ENCODE measurements around the gene GABRG2. TPM values are rescaled to one million over a fixed set of nuclear protein-coding genes. Genes with fewer than 3 reads are reported as not detected.

GABRG2 gene
- total and polyA plus RNA-seq, 2 donors (not counting 3 experiments of a cell fraction or from before 2014, with no cell fraction given): not detected

- no peak overlapping the region for H2AFZ ChIP-seq (ENCODE audit: low read depth, low read length)
- POLR2A ChIA-PET: no interaction called here
- H3K4me2 ChIP-seq (ENCODE audit: insufficient read depth, low read length): no peak overlapping the region
- no peaks in the 10 kb centered on the region for H3K79me2 ChIP-seq (ENCODE audit: control insufficient read depth, insufficient read depth, low read length)
- H3K4me3 ChIP-seq (replicated peaks in 1 of 3; ENCODE audit: insufficient read depth in 1 of 3, low read depth in 1 of 3, low read length in 3 of 3): no peak overlapping the region
- CTCF ChIA-PET: no interaction called here
- TF ChIP-seq FOS (IDR thresholded peaks at IDR 0.05; ENCODE audit: borderline replicate concordance, insufficient read depth, low read length) (no peak), POLR2A (IDR thresholded peaks at IDR 0.05; ENCODE audit: low read depth, low read length) (no peak), CTCF (IDR thresholded peaks at IDR 0.05; ENCODE audit: extremely low read depth in 1 of 2, insufficient read depth in 1 of 2, low read depth in 1 of 2, low read length in 2 of 2) (no peak), POLR2AphosphoS5 (IDR thresholded peaks at IDR 0.05; ENCODE audit: insufficient read depth, low read depth, low read length) (no peak), GATA2 (IDR thresholded peaks at IDR 0.05; ENCODE audit: insufficient read depth, insufficient read length, low read depth, low read length) (no peak), JUN (IDR thresholded peaks at IDR 0.05; ENCODE audit: borderline replicate concordance, insufficient read depth, insufficient read length, low read depth) (no peak), MAX (IDR thresholded peaks at IDR 0.05; ENCODE audit: insufficient read depth, insufficient read length) (no peak), MYC (IDR thresholded peaks at IDR 0.05; ENCODE audit: low read depth, low read length) (no peak), EZH2 (IDR thresholded peaks at IDR 0.05; ENCODE audit: borderline replicate concordance, low read depth, low read length, severe bottlenecking) (no peak)
- no peak overlapping the region for H3K9ac ChIP-seq (replicated peaks; ENCODE audit: extremely low read depth, insufficient read depth, low read length)
- BruUV-seq (replicated peaks): no TSS peak
- no peak for DNase-seq (ENCODE audit: low read depth, low spot score)
- no peak overlapping the region for H3K27ac ChIP-seq (ENCODE audit: insufficient read depth, low read depth, low read length)
- no peaks in the 10 kb centered on the region for H3K36me3 ChIP-seq (ENCODE audit: control insufficient read depth in 2 of 2, extremely low read depth in 1 of 2, insufficient read depth in 2 of 2, low read length in 2 of 2)
- H3K27me3 ChIP-seq (ENCODE audit: control insufficient read depth in 2 of 2, insufficient read depth in 2 of 2, low read length in 2 of 2): no peaks in the 10 kb centered on the region
- intact Hi-C loops (cut with micrococcal nuclease): no loop called here
- dilution Hi-C loops (cut with MboI; ENCODE audit: extremely low pct_ligation_motif_present, low sequenced_read_pairs): no loop called here
- H3K9me3 ChIP-seq (replicated peaks; ENCODE audit: control insufficient read depth, insufficient read depth, low read length): peaks cover 3% of the 10 kb centered on the region
- H4K20me1 ChIP-seq (replicated peaks; ENCODE audit: control insufficient read depth, extremely low read depth, insufficient read depth, low read length): no peaks in the 10 kb centered on the region
- H3K4me1 ChIP-seq (ENCODE audit: control insufficient read depth, extremely low read depth, insufficient read depth, low read length): no peaks in the 10 kb centered on the region
- no peak for FAIRE-seq
- no peaks in the 10 kb centered on the region for H3K9me1 ChIP-seq (replicated peaks; ENCODE audit: control insufficient read depth, extremely low read depth, insufficient read depth, low read length)
These were observed 71.6 kb downstream of the GABRG2 start for GRCh38 chr5:162139190-162139589.
